H1 (cell line): ENCODE measurements around the gene ST6GALNAC3. TPM values are rescaled to one million over a fixed set of nuclear protein-coding genes. Genes with fewer than 3 reads are reported as not detected.

Experiments
- CHD2 ChIP-seq: IDR thresholded peaks from 2 replicates; pipeline ENCODE4 v1.6.1; 2012; ENCODE audit warnings: low read length, improper control_type of control experiment
- EZH2 ChIP-seq: fragments of 200-600 bp; sonication (generic); IDR thresholded peaks from 2 replicates; pipeline ENCODE4 v1.7.1; 2012; ENCODE audit warnings: low read depth, mild to moderate bottlenecking, moderate library complexity, low read length, inconsistent platforms; ENCODE audit not compliant: severe bottlenecking
- KDM4A ChIP-seq: IDR thresholded peaks from one replicate; pipeline ENCODE4 v1.7.1; 2012; ENCODE audit warnings: low read depth, mild to moderate bottlenecking, moderate library complexity, low read length, inconsistent platforms; ENCODE audit not compliant: severe bottlenecking
- SIRT6 ChIP-seq: IDR thresholded peaks from one replicate; pipeline ENCODE4 v1.7.1; 2012; ENCODE audit warnings: low read length, inconsistent platforms
- SP4 ChIP-seq: IDR thresholded peaks from 2 replicates; pipeline ENCODE4 v1.6.1; 2012; ENCODE audit warnings: low read length, inconsistent platforms
- polyA plus RNA-seq, 7 experiments: library from polyadenylated mRNA; depleted of rRNA in 3 of 7; stranded (reverse) in 5 of 7; unstranded in 2 of 7; fragments of >200 nt in 5 of 7; fragments of 200-250 nt in 2 of 7; gene quantifications; 1 replicate in 5 of 7; 2 replicates in 1 of 7; 4 replicates in 1 of 7; pipeline versions ENCODE4 v1.2.1 to v1.2.3, GENCODE V29; 2011 to 2013; ENCODE audit warnings: missing spikeins in 2 of 7, mixed read lengths in 2 of 7
- total RNA-seq: library from RNA; stranded (reverse); fragmentation: NEBNext Ultra II Directional; extraction: Animal tissue kit (Norgen Biotek cat#: 25700); gene quantifications from 2 replicates; pipeline ENCODE4 v1.2.1, GENCODE V29; 2021

Gene ST6GALNAC3
- total and polyA plus RNA-seq, 2 of the 8 experiments (the other 6 are each of a cell fraction or from before 2014, with no cell fraction given): 4.9 to 19.0 TPM

GRCh38 chr1:76128096-76128495 is 53.5 kb downstream of the ST6GALNAC3 start (continued):
- no peak for TF ChIP-seq CHD2
- TF ChIP-seq SP4: no peak
- TF ChIP-seq SIRT6: no peak
- no peak for TF ChIP-seq KDM4A
- no peak for TF ChIP-seq EZH2
